ENCODE data around the gene SORL1. TPM values are rescaled to one million over a fixed set of nuclear protein-coding genes. Genes with fewer than 3 reads are reported as not detected.

Gene SORL1
- total RNA-seq, 2 experiments from 2014 or later = 228 to 411 TPM

DNA sequence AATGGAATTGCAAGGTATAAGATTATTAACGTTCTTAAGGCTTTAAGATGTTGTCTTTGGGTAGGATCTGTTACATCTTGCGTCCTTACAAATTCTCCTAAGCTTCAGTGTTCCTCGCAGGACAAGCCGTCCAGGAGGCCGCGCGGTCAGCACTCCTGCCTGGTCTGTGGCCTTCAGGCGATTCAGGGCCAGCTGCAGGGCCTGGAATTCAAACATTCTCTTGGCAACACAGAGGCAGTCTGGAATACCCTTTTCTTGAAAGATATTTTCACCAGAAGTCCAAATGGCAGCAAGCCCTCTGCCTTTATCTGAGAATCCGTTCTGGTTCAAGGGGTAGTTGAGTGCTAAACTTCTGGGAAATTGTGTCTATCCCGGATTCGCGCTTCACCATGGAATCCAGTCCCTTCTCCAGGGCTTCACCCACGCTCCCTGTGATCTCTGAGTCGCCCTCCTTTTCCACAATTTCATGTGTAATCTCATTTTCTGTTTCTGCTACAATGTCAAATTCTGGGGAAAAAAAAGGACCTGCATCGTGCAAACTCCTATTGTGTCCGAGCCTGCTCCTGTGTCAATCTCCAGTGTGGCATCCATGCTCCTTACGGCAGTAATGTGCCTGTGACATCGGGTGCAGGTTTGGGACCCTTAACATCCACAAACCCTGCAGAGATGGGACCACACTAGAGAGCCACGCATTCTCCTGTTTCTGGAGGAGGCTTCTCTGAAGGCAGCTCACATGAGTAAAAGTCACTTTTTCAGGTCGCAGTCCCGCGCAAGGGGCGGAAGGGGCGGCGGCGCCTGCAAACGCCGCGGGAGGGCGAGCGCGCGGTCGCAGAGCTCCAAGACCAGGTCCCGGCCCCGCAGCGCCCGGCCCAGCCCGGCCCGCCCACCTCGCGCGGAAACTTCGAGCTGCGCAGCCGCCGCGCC, 25.4 kb upstream of the SORL1 start:
- intact Hi-C loops (cut with micrococcal nuclease; ENCODE audit: unreplicated experiment) = no loop called here
- H3K4me2 ChIP-seq (ENCODE audit: low read length) = peak overlapping the region; percentile 73
- H3K9me2 ChIP-seq (ENCODE audit: insufficient read depth, low read length) = no peaks in the 10 kb centered on the region
- peak; percentile 84 for DNase-seq (ENCODE audit: low spot score)
- no peaks in the 10 kb centered on the region for H4K20me1 ChIP-seq (ENCODE audit: insufficient read depth, low read length)
- H3K9me3 ChIP-seq (ENCODE audit: low read length) = peaks cover 14% of the 10 kb centered on the region; the same call in 1 of the 2 replicates
- H3K79me2 ChIP-seq (ENCODE audit: insufficient read depth, low read depth, low read length) = no peaks in the 10 kb centered on the region
- TF ChIP-seq, protein P1, sequence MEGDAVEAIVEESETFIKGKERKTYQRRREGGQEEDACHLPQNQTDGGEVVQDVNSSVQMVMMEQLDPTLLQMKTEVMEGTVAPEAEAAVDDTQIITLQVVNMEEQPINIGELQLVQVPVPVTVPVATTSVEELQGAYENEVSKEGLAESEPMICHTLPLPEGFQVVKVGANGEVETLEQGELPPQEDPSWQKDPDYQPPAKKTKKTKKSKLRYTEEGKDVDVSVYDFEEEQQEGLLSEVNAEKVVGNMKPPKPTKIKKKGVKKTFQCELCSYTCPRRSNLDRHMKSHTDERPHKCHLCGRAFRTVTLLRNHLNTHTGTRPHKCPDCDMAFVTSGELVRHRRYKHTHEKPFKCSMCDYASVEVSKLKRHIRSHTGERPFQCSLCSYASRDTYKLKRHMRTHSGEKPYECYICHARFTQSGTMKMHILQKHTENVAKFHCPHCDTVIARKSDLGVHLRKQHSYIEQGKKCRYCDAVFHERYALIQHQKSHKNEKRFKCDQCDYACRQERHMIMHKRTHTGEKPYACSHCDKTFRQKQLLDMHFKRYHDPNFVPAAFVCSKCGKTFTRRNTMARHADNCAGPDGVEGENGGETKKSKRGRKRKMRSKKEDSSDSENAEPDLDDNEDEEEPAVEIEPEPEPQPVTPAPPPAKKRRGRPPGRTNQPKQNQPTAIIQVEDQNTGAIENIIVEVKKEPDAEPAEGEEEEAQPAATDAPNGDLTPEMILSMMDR (conservative IDR thresholded peaks at IDR 0.05; ENCODE audit: low read length) = peak; percentile 67
- no peak for TF ChIP-seq EZH2phosphoT487 (IDR thresholded peaks at IDR 0.05; ENCODE audit: borderline replicate concordance, low read depth, low read length)
- H3K27ac ChIP-seq (ENCODE audit: low read depth, low read length, poor library complexity, severe bottlenecking) = peak overlapping the region; percentile 99
- peak overlapping the region; percentile 44 for H3K4me3 ChIP-seq (ENCODE audit: low read depth, low read length, poor library complexity, severe bottlenecking)
- peaks cover 98% of the 10 kb centered on the region for H3K4me1 ChIP-seq (ENCODE audit: insufficient read depth, low read length, poor library complexity, severe bottlenecking)
- BruUV-seq (replicated peaks) = no TSS peak
- CTCF ChIA-PET (ENCODE audit: unreplicated experiment) = interaction anchor here (0.6 to 1.4 kb wide), 8 partner anchors 8 to 114 kb away, joined by 3 to 10 read pairs (median 3); partner anchors contain the start of genes SORL1 and SORL1-AS1
- peaks cover 17% of the 10 kb centered on the region for H3K36me3 ChIP-seq (ENCODE audit: insufficient read depth, low read length)
- H2AFZ ChIP-seq (ENCODE audit: low read length) = peak overlapping the region; percentile 59
- POLR2A ChIA-PET = interaction anchor here (0.5 to 15.2 kb wide), 15 partner anchors 9 to 1965 kb away, joined by 3 to 413 read pairs (median 5); partner anchors contain the start of genes SORL1 and SORL1-AS1

DNA sequence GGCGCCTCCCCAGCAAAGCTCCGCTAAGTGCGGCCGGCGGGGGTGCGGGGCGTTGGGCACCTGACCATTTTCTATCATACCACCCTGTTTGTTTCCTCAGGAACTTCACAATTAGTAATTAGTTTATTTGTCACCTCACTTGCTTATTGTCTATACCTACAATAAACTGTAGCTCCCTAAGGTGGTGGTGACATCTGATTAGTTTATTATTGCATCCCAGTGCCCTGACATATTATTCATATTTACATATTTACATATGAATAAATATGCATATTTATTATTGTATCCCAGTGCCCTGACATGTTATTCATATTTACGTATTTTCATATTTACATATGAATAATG, 24.7 kb upstream of the SORL1 start:
- H2AFZ ChIP-seq (ENCODE audit: low read length) = peak overlapping the region; percentile 59; the same call in 1 of the 2 replicates
- DNase-seq (ENCODE audit: low spot score) = no peak
- no peaks in the 10 kb centered on the region; the same call in 1 of the 2 replicates for H3K79me2 ChIP-seq (ENCODE audit: insufficient read depth, low read depth, low read length)
- BruUV-seq (replicated peaks) = no TSS peak
- peaks cover 14% of the 10 kb centered on the region; the same call in 1 of the 2 replicates for H3K9me3 ChIP-seq (ENCODE audit: low read length)
- no peak for TF ChIP-seq EZH2phosphoT487 (IDR thresholded peaks at IDR 0.05; ENCODE audit: borderline replicate concordance, low read depth, low read length)
- TF ChIP-seq, protein P1 (conservative IDR thresholded peaks at IDR 0.05; ENCODE audit: low read length) = peak; percentile 29; the same call in 1 of the 2 replicates
- ChIA-PET POLR2A (interaction anchor here (0.6 to 15.2 kb wide), 12 partner anchors 9 to 153 kb away, joined by 3 to 413 read pairs (median 4); partner anchors contain the start of genes SORL1 and SORL1-AS1), CTCF (ENCODE audit: unreplicated experiment) (interaction anchor here (0.6 to 1.4 kb wide), 7 partner anchors 8 to 115 kb away, joined by 3 to 10 read pairs (median 3); partner anchors contain the start of genes SORL1 and SORL1-AS1)
- H3K27ac ChIP-seq (ENCODE audit: low read depth, low read length, poor library complexity, severe bottlenecking) = peak overlapping the region; percentile 99
- no peaks in the 10 kb centered on the region for H3K9me2 ChIP-seq (ENCODE audit: insufficient read depth, low read length)
- H3K4me3 ChIP-seq (ENCODE audit: low read depth, low read length, poor library complexity, severe bottlenecking) = no peak overlapping the region
- H3K36me3 ChIP-seq (ENCODE audit: insufficient read depth, low read length) = peaks cover 17% of the 10 kb centered on the region
- H3K4me1 ChIP-seq (ENCODE audit: insufficient read depth, low read length, poor library complexity, severe bottlenecking) = peaks cover 98% of the 10 kb centered on the region
- H4K20me1 ChIP-seq (ENCODE audit: insufficient read depth, low read length) = no peaks in the 10 kb centered on the region
- intact Hi-C loops (cut with micrococcal nuclease; ENCODE audit: unreplicated experiment) = no loop called here
- peak overlapping the region; percentile 73 for H3K4me2 ChIP-seq (ENCODE audit: low read length)

All from OCI-LY7 (cell line).